GM23338 (cell line): Measurements from ENCODE around the gene SYCN. TPM values are rescaled to one million over a fixed set of nuclear protein-coding genes. Genes with fewer than 3 reads are reported as not detected.

ENCODE experiments used
- ATAC-seq: fragments of 200-7000 bp; cut with Tn5 transposase; 3 replicates; pipeline ENCODE4 v1.9.1; 2020
- DNase-seq: peaks from one replicate; pipeline ENCODE4 v3.0.0-alpha.2; 2015; ENCODE audit warnings: low spot score
- H2AFZ ChIP-seq: fragments of 200-600 bp; sonication (generic); 2 replicates; pipeline ENCODE4 v1.8.0; 2016; ENCODE audit warnings: antibody characterized with exemption, mild to moderate bottlenecking, moderate library complexity
- H3F3A ChIP-seq: fragments of 200-600 bp; sonication (generic); replicated peaks from 2 replicates; pipeline ENCODE4 v1.8.0; 2017; ENCODE audit warnings: antibody characterized with exemption, mixed run types, low read depth
- H3K27ac ChIP-seq: fragments of 200-600 bp; sonication (generic); 2 replicates; pipeline ENCODE4 v1.6.1; 2016; ENCODE audit warnings: low read depth
- H3K27me3 ChIP-seq: fragments of 200-600 bp; sonication (generic); 2 replicates; pipeline ENCODE4 v1.8.0; 2016; ENCODE audit warnings: mild to moderate bottlenecking, mixed run types, moderate library complexity; ENCODE audit not compliant: insufficient read depth
- H3K36me3 ChIP-seq: fragments of 200-600 bp; sonication (generic); 2 replicates; pipeline ENCODE4 v1.8.0; 2016; ENCODE audit warnings: mild to moderate bottlenecking; ENCODE audit not compliant: insufficient read depth
- H3K4me1 ChIP-seq: fragments of 200-600 bp; sonication (generic); 2 replicates; pipeline ENCODE4 v1.8.0; 2016; ENCODE audit warnings: mild to moderate bottlenecking, moderate library complexity; ENCODE audit not compliant: insufficient read depth
- H3K4me2 ChIP-seq: fragments of 200-600 bp; sonication (generic); 2 replicates; pipeline ENCODE4 v1.7.1; 2017; ENCODE audit warnings: mixed run types
- H3K4me3 ChIP-seq: fragments of 200-600 bp; sonication (generic); 2 replicates; pipeline ENCODE4 v1.6.1; 2016; ENCODE audit warnings: mixed run types
- H3K79me2 ChIP-seq: fragments of 200-600 bp; sonication (generic); replicated peaks from 2 replicates; pipeline ENCODE4 v1.8.0; 2017; ENCODE audit warnings: mild to moderate bottlenecking; ENCODE audit not compliant: insufficient read depth
- H3K9me2 ChIP-seq: fragments of 200-600 bp; sonication (generic); 2 replicates; pipeline ENCODE4 v1.8.0; 2017; ENCODE audit not compliant: insufficient read depth
- H4K20me1 ChIP-seq: fragments of 200-600 bp; sonication (generic); replicated peaks from 2 replicates; pipeline ENCODE4 v1.8.0; 2017; ENCODE audit warnings: mild to moderate bottlenecking; ENCODE audit not compliant: insufficient read depth
- H3K27ac Mint-ChIP-seq: 2 replicates; pipeline ENCODE4 v1.8.0; 2020; ENCODE audit warnings: inconsistent platforms, mild to moderate bottlenecking, moderate library complexity, mixed read lengths
- H3K27me3 Mint-ChIP-seq: 3 replicates; pipeline ENCODE4 v1.8.0; 2022; ENCODE audit warnings: low read depth, mild to moderate bottlenecking, moderate library complexity, mixed read lengths, inconsistent platforms; ENCODE audit not compliant: insufficient read depth, poor library complexity
- H3K36me3 Mint-ChIP-seq: 3 replicates; pipeline ENCODE4 v1.8.0; 2021; ENCODE audit warnings: low read depth, mild to moderate bottlenecking, inconsistent platforms, moderate library complexity, mixed read lengths
- H3K4me1 Mint-ChIP-seq: 3 replicates; pipeline ENCODE4 v1.8.0; 2020; ENCODE audit warnings: mild to moderate bottlenecking, inconsistent platforms, mixed read lengths
- H3K4me3 Mint-ChIP-seq: 3 replicates; pipeline ENCODE4 v1.8.0; 2021; ENCODE audit warnings: moderate library complexity, mild to moderate bottlenecking, inconsistent platforms, mixed read lengths
- H3K9me3 Mint-ChIP-seq: 3 replicates; pipeline ENCODE4 v1.8.0; 2020; ENCODE audit warnings: moderate library complexity, mild to moderate bottlenecking, inconsistent platforms, mixed read lengths
- CREB1 ChIP-seq: fragments of 250-450 bp; sonication (Bioruptor Pico); IDR thresholded peaks from 2 replicates; pipeline ENCODE4 v1.5.0; 2020; ENCODE audit warnings: low read depth, mild to moderate bottlenecking, moderate library complexity
- JUNB ChIP-seq: IDR thresholded peaks from one replicate; pipeline ENCODE4 v1.6.1; 2016; ENCODE audit warnings: antibody characterized with exemption; ENCODE audit not compliant: unreplicated experiment
- NANOG ChIP-seq: IDR thresholded peaks from 2 replicates; pipeline ENCODE4 v1.6.1; 2016; ENCODE audit warnings: antibody characterized with exemption, borderline replicate concordance
- POLR2AphosphoS5 ChIP-seq: IDR thresholded peaks from 2 replicates; pipeline ENCODE4 v1.6.1; 2016; ENCODE audit warnings: antibody characterized with exemption, low read depth
- STAT1 ChIP-seq: IDR thresholded peaks from one replicate; pipeline ENCODE4 v1.6.1; 2016; ENCODE audit warnings: antibody characterized with exemption; ENCODE audit not compliant: unreplicated experiment
- ZNF114 ChIP-seq: fragments of 250-450 bp; sonication (Bioruptor Pico); IDR thresholded peaks from 2 replicates; pipeline ENCODE4 v1.5.0; 2020; ENCODE audit warnings: mild to moderate bottlenecking, moderate library complexity
- ZNF331 ChIP-seq: fragments of 250-450 bp; sonication (Bioruptor Pico); IDR thresholded peaks from 2 replicates; pipeline ENCODE4 v1.5.0; 2020; ENCODE audit warnings: low read depth, mild to moderate bottlenecking, moderate library complexity
- polyA plus RNA-seq: library from polyadenylated mRNA; unstranded; fragments of >200 nt; fragmentation: Nextera tagmentation; extraction: Ambion mirVana; gene quantifications from 2 replicates; pipeline ENCODE4 v1.2.1, GENCODE V29; 2016
- total RNA-seq: library from RNA; depleted of rRNA; stranded (reverse); fragments of >200 nt; shearing (Covaris generic); gene quantifications from 2 replicates; pipeline ENCODE4 v1.2.3, GENCODE V29; 2014
- TF ChIP-seq, protein P1 (sequence below): fragments of 250-450 bp; sonication (Bioruptor Pico); IDR thresholded peaks from 2 replicates; pipeline ENCODE4 v1.5.0; 2020; ENCODE audit warnings: mild to moderate bottlenecking, moderate library complexity
- TF ChIP-seq, protein P2 (sequence below): IDR thresholded peaks from 2 replicates; pipeline ENCODE4 v1.6.1; 2016; ENCODE audit warnings: antibody characterized with exemption
- TF ChIP-seq, protein P3 (sequence below), 2 experiments: fragments of 200-600 bp in 1 of 2; sonication (generic) in 1 of 2; conservative IDR thresholded peaks; 2 replicates each; pipeline versions ENCODE4 v1.5.1 to v1.6.1; 2016 to 2017; ENCODE audit warnings: antibody characterized with exemption in 2 of 2, low read depth in 2 of 2, mild to moderate bottlenecking in 2 of 2, moderate library complexity in 1 of 2

Gene SYCN
- total and polyA plus RNA-seq, 2 experiments from 2014 or later: not detected

DNA sequence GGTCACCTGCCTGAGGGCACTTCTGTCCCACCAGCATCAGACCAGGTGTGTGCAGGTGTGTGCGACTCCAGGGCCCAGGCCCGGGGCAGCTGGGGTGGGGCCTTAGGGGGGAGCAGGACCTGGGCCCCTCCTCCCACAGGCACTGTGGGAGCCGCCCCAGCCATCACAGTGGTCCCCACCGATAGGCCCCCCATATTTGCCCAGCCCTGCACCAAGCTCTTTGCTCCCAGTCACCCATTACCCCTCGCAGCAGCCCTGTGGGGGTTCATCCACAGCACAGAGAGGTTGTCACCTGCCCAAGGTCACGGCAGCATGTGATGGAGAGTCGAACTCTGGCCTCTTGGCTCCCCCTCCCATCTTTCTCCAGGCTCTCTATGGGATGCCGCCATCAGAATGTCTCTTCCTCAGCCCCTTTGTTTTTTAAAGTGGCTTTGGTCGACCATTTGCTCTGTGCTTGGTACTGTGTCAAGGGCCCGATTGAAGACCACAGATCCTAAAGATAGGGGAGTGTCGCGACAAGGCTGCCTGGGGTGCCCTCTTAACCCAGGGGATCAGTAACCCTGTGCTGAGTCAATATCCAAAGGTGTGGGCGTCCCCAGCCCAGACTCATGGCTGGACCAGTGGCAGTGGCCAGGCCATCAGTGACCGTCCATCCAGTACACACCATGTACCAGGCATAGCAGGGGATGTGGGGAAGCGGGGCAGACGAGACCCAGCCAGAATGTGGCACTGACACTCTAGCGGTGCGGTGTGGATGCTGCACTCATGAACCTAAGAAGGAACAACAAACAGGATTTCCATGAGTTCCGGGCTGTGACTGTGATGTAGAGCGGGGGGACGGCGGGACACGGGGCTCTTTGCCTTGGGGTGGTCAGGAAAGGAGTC, 35.6 kb downstream of the SYCN start (continued):
- TF ChIP-seq, protein P1, sequence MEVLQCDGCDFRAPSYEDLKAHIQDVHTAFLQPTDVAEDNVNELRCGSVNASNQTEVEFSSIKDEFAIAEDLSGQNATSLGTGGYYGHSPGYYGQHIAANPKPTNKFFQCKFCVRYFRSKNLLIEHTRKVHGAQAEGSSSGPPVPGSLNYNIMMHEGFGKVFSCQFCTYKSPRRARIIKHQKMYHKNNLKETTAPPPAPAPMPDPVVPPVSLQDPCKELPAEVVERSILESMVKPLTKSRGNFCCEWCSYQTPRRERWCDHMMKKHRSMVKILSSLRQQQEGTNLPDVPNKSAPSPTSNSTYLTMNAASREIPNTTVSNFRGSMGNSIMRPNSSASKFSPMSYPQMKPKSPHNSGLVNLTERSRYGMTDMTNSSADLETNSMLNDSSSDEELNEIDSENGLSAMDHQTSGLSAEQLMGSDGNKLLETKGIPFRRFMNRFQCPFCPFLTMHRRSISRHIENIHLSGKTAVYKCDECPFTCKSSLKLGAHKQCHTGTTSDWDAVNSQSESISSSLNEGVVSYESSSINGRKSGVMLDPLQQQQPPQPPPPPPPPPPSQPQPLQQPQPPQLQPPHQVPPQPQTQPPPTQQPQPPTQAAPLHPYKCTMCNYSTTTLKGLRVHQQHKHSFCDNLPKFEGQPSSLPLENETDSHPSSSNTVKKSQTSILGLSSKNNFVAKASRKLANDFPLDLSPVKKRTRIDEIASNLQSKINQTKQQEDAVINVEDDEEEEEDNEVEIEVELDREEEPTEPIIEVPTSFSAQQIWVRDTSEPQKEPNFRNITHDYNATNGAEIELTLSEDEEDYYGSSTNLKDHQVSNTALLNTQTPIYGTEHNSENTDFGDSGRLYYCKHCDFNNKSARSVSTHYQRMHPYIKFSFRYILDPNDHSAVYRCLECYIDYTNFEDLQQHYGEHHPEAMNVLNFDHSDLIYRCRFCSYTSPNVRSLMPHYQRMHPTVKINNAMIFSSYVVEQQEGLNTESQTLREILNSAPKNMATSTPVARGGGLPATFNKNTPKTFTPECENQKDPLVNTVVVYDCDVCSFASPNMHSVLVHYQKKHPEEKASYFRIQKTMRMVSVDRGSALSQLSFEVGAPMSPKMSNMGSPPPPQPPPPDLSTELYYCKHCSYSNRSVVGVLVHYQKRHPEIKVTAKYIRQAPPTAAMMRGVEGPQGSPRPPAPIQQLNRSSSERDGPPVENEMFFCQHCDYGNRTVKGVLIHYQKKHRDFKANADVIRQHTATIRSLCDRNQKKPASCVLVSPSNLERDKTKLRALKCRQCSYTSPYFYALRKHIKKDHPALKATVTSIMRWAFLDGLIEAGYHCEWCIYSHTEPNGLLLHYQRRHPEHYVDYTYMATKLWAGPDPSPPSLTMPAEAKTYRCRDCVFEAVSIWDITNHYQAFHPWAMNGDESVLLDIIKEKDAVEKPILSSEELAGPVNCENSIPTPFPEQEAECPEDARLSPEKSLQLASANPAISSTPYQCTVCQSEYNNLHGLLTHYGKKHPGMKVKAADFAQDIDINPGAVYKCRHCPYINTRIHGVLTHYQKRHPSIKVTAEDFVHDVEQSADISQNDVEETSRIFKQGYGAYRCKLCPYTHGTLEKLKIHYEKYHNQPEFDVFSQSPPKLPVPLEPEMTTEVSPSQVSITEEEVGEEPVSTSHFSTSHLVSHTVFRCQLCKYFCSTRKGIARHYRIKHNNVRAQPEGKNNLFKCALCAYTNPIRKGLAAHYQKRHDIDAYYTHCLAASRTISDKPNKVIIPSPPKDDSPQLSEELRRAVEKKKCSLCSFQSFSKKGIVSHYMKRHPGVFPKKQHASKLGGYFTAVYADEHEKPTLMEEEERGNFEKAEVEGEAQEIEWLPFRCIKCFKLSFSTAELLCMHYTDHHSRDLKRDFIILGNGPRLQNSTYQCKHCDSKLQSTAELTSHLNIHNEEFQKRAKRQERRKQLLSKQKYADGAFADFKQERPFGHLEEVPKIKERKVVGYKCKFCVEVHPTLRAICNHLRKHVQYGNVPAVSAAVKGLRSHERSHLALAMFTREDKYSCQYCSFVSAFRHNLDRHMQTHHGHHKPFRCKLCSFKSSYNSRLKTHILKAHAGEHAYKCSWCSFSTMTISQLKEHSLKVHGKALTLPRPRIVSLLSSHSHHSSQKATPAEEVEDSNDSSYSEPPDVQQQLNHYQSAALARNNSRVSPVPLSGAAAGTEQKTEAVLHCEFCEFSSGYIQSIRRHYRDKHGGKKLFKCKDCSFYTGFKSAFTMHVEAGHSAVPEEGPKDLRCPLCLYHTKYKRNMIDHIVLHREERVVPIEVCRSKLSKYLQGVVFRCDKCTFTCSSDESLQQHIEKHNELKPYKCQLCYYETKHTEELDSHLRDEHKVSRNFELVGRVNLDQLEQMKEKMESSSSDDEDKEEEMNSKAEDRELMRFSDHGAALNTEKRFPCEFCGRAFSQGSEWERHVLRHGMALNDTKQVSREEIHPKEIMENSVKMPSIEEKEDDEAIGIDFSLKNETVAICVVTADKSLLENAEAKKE: no peak
- TF ChIP-seq POLR2AphosphoS5: no peak

DNA sequence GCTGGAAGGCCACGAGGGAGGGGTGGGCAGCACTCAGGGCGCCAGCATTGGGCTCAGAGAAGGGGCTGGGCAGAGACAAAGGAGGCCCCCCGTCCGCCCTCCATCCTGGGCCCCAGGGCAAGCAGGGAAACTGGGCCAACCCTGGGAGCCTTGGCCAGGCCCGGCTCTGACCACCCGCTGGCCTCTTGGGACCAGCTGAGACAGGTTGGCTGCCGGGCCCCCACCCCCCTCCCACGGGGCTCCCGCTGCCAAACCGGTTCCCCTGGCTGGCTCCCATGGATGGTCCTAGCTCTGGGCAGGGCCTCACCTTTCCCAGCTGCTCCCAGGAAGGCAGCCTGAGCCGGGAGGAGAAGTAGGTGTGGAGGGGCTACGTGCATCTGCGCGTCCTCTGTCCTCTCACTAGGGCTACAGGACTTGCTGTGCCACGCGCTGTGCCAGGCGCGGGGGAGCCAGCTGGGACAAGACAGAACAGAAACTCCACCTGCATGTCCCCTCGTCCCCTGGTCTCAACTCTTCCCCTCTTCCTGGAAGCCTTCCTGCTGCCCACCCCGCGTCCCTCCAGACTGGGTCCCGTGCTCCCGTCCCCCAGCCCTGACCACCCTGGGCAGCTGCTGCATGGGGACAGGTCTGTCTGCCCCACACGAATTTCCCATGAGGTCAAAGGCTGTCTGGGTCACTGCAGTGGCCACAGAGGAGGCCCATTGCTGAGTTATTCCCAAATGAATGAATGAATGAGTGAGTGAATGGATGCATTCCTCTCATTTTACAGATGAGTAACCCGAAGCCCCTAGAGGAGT, 36.4 kb downstream of the SYCN start:
- Mint-ChIP-seq H3K4me1 (peaks cover 24% of the 10 kb centered on the region), H3K9me3 (no peaks in the 10 kb centered on the region), H3K36me3 (peaks cover 5% of the 10 kb centered on the region; the same call in 1 of the 3 replicates), H3K4me3 (no peak overlapping the region), H3K27ac (peak overlapping the region; percentile 70; the same call in 1 of the 2 replicates), H3K27me3 (peaks cover 9% of the 10 kb centered on the region)
- H3K4me1 ChIP-seq: peaks cover 12% of the 10 kb centered on the region; the same call in 1 of the 2 replicates
- H3K9me2 ChIP-seq: no peaks in the 10 kb centered on the region
- ATAC-seq (peak; percentile 70), DNase-seq (peak; percentile 38)
- H3K27ac ChIP-seq: no peak overlapping the region
- H2AFZ ChIP-seq: no peak overlapping the region
- no peak overlapping the region for H3K4me3 ChIP-seq
- no peaks in the 10 kb centered on the region for H3F3A ChIP-seq
- peaks cover 9% of the 10 kb centered on the region for H3K79me2 ChIP-seq
- H3K36me3 ChIP-seq: no peaks in the 10 kb centered on the region
- 0 out of 2 replicates have a peak overlapping the region, but pooled peaks have one; percentile 32 for H3K4me2 ChIP-seq
- no peaks in the 10 kb centered on the region for H3K27me3 ChIP-seq
- peaks cover 9% of the 10 kb centered on the region for H4K20me1 ChIP-seq
- TF ChIP-seq, protein P2, sequence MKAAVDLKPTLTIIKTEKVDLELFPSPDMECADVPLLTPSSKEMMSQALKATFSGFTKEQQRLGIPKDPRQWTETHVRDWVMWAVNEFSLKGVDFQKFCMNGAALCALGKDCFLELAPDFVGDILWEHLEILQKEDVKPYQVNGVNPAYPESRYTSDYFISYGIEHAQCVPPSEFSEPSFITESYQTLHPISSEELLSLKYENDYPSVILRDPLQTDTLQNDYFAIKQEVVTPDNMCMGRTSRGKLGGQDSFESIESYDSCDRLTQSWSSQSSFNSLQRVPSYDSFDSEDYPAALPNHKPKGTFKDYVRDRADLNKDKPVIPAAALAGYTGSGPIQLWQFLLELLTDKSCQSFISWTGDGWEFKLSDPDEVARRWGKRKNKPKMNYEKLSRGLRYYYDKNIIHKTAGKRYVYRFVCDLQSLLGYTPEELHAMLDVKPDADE: no peak
- TF ChIP-seq NANOG (no peak), POLR2AphosphoS5 (no peak), STAT1 (no peak), CREB1 (CRISPR knock-in tag) (no peak), ZNF114 (CRISPR knock-in tag) (no peak), ZNF331 (no peak), JUNB (no peak)
- TF ChIP-seq, protein P3, sequence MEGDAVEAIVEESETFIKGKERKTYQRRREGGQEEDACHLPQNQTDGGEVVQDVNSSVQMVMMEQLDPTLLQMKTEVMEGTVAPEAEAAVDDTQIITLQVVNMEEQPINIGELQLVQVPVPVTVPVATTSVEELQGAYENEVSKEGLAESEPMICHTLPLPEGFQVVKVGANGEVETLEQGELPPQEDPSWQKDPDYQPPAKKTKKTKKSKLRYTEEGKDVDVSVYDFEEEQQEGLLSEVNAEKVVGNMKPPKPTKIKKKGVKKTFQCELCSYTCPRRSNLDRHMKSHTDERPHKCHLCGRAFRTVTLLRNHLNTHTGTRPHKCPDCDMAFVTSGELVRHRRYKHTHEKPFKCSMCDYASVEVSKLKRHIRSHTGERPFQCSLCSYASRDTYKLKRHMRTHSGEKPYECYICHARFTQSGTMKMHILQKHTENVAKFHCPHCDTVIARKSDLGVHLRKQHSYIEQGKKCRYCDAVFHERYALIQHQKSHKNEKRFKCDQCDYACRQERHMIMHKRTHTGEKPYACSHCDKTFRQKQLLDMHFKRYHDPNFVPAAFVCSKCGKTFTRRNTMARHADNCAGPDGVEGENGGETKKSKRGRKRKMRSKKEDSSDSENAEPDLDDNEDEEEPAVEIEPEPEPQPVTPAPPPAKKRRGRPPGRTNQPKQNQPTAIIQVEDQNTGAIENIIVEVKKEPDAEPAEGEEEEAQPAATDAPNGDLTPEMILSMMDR (conservative IDR thresholded peaks at IDR 0.05; ENCODE audit: low read depth in 2 of 2): no peak
